Astrocyte of the cerebellum (primary cell): ENCODE measurements around the gene OXNAD1.

Source experiments
- DNase-seq: peaks from one replicate; pipeline ENCODE4 v3.0.0-alpha.2; 2011; ENCODE audit warnings: low read depth
- H3K4me3 ChIP-seq: 2 replicates; pipeline ENCODE4 v1.5.1; 2011; ENCODE audit warnings: mild to moderate bottlenecking, low read depth, low read length, moderate library complexity
- in situ Hi-C: cut with HindIII; loops from 2 replicates; pipeline ENCODE4 v1.10.0; 2017; ENCODE audit warnings: low sequenced_read_pairs
- TF ChIP-seq, protein P1 (sequence below): IDR thresholded peaks from 2 replicates; pipeline ENCODE4 v1.5.1; 2012; ENCODE audit warnings: low read length, low read depth, moderate library complexity, mild to moderate bottlenecking; ENCODE audit errors: missing control alignments

OXNAD1 gene

DNA sequence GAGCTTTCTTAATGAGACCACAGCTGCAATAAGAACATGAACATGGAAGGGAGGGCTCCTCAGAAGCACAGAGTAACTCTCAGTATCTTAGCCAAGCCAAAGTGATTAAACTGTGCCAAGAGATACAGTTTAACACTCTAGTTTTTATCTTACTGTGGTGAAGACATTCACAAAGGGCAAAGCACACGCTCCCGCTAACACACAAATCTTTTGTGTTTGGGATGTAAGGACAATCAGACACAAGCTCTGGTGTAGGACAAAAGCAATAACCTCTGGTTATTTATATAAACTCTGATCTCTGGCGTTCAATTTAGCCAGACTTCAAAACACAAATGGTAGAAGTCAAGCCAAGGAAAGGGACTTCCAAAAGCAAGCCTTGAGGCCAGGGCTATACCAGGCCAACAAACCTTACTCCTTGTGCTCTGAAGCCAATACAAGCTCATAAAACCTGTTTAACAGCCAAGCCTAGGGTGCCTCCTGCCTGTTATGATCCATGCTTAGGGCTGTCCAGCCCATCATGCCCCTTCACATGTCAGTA lies 28.1 kb upstream of the OXNAD1 start:
- H3K4me3 ChIP-seq: no peak overlapping the region
- TF ChIP-seq, protein P1, sequence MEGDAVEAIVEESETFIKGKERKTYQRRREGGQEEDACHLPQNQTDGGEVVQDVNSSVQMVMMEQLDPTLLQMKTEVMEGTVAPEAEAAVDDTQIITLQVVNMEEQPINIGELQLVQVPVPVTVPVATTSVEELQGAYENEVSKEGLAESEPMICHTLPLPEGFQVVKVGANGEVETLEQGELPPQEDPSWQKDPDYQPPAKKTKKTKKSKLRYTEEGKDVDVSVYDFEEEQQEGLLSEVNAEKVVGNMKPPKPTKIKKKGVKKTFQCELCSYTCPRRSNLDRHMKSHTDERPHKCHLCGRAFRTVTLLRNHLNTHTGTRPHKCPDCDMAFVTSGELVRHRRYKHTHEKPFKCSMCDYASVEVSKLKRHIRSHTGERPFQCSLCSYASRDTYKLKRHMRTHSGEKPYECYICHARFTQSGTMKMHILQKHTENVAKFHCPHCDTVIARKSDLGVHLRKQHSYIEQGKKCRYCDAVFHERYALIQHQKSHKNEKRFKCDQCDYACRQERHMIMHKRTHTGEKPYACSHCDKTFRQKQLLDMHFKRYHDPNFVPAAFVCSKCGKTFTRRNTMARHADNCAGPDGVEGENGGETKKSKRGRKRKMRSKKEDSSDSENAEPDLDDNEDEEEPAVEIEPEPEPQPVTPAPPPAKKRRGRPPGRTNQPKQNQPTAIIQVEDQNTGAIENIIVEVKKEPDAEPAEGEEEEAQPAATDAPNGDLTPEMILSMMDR: no peak
- DNase-seq: no peak
- in situ Hi-C loops: loop anchor here (25.0 kb wide), 1 partner anchor 600 kb away; no protein-coding TSS in a partner anchor

DNA sequence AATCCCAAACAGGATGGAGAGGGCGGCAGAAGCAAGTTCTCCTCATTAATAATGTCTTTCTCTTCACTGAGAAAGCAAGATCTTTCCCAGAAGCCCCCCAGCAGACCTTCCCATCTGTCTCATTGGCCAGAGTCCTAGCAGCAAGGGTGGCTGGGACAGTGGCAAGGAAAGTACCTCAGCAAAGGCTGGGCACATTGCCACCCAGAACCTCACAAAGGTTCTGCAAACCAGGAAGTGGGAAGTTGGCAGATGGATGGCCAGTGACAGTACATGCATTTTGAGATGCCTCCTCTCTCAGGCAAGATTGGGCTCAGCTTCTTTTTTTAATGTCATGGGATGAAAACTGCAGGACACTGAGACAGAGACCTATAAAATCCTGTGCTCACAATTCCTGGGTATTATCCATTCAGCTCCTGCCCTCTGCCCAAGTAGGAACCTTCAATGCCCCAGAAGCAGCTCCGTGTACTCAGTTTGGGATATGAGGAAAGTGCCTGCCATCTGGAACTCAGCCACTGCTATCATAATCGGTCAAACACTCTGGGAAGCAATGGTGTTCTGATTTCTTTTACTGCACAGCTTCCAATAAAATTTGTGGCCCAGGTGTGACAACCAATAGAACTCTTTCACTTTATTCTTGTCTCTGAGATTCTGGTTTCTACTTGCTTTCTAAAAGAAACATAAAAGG lies 25.8 kb upstream of the OXNAD1 start:
- in situ Hi-C loops: loop anchor here (25.0 kb wide), 1 partner anchor 602 kb away; no protein-coding TSS in a partner anchor
- no peak for DNase-seq
- H3K4me3 ChIP-seq: no peak overlapping the region
- TF ChIP-seq, protein P1: no peak

DNA sequence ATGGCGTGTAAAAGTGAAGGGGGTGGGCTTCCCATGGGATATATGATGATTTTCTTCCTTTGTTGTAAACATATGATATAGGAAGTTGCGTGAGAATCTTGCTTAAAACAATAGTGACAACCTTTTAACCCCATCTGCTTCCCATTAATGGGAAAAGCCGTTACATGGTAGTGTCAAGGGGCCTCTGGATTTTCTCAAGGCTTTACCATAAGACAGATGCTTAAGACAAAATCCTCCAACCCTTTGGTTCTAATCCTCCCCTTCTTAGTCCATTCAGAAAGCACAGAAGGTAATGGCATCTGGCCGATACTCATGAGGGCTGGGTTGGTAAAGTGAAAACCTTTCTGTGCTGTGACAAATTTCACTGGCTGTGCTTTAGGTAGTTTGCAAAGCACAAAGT lies 25.2 kb upstream of the OXNAD1 start:
- TF ChIP-seq, protein P1: no peak
- in situ Hi-C loops: loop anchor here (25.0 kb wide), 1 partner anchor 602 kb away; no protein-coding TSS in a partner anchor
- DNase-seq: no peak
- H3K4me3 ChIP-seq: no peak overlapping the region

DNA sequence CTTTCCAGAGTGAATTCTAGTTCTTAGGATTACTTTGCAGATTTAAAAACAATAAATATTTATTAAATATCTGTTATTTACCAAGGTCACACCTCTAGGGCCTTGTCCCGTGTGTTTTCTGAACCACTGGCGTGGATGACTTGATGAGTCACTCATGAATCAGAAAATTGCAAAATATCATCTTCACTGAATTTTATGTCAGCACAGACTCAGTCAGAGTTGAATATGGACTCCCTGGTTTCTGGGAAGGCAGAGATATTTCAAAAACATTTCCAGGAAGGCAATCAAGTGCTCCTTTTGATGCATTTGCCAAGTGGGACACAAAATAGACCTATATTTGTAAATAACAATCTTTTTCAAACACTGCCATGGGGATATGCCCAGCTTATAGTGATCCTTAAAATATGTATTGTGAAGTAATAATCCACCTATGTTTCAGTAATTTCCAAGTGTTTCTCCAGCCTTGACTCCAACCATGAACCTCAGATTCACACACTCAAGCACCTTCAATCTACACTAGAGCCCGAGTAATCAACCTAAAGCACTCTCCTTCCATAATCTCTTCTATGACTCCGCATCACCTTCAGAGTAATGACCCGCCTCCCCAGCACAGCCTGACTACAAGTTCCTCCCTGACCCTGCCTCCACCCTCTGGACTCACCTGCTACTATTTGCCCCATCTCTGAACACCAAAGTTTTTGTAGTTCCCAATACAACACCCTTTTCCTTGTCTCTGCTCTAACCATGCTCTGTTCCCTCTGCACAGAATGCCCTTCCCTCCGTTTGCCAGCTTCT lies 24.6 kb upstream of the OXNAD1 start:
- TF ChIP-seq, protein P1: no peak
- no peak overlapping the region for H3K4me3 ChIP-seq
- no peak for DNase-seq
- in situ Hi-C loops: loop anchor here (25.0 kb wide), 1 partner anchor 603 kb away; no protein-coding TSS in a partner anchor

DNA sequence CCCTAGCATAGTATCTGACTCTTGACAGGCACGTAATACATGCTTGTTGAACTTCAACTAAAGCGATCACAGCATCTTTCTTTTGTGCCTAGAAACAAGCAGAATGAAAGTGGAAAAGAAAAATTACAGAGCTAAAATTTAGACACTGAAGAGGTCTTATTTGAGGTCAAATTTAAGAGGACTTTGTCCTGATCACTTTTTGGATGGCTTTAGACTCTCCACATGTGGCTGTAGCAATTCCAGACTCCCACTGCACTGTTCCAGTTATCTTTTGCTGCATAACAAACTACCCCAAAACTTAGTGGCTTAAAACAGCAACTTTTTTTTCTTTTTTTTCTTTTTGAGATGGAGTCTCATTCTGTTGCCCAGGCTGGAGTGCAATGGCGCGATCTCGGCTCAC lies 23.8 kb upstream of the OXNAD1 start:
- DNase-seq: no peak
- TF ChIP-seq, protein P1: no peak
- no peak overlapping the region for H3K4me3 ChIP-seq
- in situ Hi-C loops: loop anchor here (25.0 kb wide), 1 partner anchor 604 kb away; no protein-coding TSS in a partner anchor

DNA sequence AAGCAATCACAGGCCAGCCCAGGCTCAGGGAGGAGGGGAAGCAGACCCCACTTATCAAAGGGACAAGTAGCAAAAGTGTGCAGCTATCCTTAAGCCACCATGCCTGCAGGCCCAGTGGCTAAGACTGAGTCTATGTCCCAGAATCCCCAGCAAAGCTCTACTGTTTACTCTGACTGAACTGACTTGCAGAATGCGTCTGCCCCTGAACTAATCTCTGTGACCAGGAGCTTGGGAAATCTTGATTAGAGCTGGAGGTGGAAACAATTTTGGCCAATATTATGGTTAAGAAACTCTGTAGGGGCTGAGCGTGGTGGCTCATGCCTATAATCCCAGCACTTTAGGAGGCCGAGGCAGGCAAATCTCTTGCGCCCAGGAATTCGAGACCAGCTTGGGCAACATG lies 22.8 kb upstream of the OXNAD1 start:
- in situ Hi-C loops: loop anchor here (25.0 kb wide), 1 partner anchor 605 kb away; no protein-coding TSS in a partner anchor
- TF ChIP-seq, protein P1: no peak
- no peak for DNase-seq
- H3K4me3 ChIP-seq: no peak overlapping the region
